Measurements from ENCODE around the gene PIP4P1.
"Not testable (repeated sequence)": the region's sequence is repeated elsewhere in the genome, so short reads cannot be mapped to it uniquely, and the experiment has no call there.

Gene PIP4P1

DNA sequence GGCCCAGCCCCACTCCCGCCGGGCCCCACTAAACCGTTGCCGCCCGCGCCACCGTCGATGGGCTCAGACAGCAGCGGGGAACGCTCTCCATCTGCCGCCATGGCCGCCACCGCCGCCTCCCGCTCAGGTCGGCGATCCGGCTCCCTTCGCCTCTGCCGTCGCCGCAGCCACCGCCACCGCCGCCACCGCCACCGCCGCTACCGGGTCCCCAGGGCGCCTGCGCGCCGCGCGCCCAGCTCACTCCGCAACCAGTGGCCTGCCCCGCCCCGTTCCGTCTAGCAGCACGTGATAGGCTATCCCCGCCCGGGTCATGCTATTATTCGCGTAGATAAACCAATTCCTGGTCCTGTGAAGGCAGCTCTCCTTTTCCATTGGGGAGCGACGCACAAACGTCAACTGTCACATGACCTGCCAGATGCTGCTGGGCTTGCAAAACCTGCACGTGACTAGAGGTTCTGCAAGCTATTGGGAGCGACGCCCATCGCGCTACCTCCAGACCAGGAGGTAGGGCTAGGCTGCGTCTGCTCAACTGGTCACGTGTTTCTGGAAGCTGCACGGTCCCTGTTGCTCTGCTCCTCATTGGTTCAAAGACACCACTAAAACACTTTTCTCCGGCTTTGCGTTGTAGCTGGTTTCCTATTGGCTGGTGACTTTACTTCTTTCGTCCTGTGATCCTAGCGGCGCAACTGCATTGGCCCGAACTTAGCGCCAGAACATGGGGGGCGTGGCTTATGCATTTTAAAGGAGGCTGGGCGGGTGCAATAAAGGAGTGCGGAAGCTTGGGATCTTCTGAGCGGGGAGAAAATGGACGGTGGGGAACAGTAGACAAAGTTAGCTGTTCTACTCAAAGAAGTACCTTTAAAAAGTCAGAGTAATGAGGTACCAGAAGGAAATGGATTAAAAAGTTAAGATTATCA, at the start of gene PIP4P1:
TSS of gene PIP4P1 (minus strand) at position 210 of the 917 bp plus-strand sequence. CDS start at position 101, 109 bp downstream.
- DNase-seq, result peak; percentile 100

DNA sequence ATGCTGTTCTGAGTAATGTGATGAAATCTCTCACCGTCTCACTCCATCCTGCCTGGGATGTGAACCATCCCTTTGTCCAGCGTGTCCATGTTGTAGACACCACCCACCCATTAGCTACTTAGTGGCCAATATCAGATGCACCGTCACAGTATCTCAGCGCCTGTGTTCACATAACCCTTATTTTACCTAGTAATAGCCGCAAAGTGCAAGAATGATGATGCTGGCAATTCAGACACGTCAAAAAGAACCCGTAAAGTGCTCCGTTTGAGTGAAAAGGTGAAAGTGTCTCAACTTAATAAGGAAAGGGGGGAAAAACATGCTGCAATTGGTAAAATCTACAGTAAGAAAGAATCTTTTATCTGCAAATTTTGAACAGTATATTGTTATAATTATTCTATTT, 47.1 kb upstream of the PIP4P1 start:
- no peak for DNase-seq

DNA sequence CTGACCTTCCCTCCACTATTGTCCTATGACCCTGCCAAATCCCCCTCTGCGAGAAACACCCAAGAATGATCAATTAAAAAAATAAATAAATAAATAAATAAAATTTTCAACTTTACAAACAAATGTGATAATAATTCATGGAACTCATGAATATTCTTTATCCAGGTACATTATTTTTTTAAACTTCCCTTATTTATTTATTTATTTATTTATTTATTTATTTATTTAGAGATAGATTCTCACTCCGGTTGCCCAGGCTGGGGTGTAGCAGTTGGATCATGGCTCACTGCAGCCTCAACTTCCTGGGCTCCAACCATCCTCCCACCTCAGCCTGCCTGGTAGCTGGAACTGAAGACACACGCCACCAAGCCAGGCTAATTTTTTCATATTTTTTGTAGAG, 46.3 kb upstream of the PIP4P1 start:
- not testable (repeated sequence) for DNase-seq

DNA sequence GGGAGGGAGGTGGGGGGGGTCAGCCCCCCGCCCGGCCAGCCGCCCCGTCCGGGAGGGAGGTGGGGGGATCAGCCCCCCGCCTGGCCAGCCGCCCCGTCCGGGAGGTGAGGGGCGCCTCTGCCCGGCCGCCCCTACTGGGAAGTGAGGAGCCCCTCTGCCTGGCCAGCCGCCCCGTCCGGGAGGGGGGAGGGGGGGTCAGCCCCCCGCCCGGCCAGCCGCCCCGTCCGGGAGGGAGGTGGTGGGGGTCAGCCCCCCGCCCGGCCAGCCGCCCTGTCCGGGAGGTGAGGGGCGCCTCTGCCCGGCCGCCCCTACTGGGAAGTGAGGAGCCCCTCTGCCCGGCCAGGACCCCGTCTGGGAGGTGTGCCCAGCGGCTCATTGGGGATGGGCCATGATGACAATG, 45.5 kb upstream of the PIP4P1 start:
- DNase-seq, result not testable (repeated sequence)

DNA sequence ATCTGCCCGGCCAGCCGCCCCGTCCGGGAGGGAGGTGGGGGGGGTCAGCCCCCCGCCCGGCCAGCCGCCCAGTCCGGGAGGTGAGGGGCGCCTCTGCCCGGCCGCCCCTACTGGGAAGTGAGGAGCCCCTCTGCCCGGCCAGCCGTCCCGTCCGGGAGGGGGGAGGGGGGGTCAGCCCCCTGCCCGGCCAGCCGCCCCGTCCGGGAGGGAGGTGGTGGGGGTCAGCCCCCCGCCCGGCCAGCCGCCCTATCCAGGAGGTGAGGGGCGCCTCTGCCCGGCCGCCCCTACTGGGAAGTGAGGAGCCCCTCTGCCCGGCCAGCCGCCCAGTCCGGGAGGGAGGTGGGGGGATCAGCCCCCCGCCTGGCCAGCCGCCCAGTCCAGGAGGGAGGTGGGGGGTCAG, 45.0 kb upstream of the PIP4P1 start:
- DNase-seq, result not testable (repeated sequence)

DNA sequence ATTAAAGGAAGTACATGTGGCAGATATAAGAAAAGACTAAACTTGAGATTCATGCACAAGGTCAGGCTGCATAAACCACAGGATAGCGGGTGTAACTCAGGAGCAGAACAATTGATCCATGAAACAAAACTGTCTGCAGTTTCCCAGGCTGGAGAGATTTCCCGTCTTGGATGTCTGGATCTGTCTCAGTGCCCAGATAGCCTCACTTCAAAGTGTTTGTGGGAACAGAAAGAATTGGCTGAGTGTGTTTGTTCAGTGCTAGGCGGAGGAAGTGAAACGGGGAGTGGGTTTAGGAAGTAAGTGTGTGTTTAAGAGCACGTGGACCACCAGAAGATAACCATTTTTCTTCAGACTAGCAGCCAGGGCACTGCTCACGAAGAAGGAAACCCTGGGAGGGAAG, 42.7 kb upstream of the PIP4P1 start:
- DNase-seq, result peak; percentile 11

DNA sequence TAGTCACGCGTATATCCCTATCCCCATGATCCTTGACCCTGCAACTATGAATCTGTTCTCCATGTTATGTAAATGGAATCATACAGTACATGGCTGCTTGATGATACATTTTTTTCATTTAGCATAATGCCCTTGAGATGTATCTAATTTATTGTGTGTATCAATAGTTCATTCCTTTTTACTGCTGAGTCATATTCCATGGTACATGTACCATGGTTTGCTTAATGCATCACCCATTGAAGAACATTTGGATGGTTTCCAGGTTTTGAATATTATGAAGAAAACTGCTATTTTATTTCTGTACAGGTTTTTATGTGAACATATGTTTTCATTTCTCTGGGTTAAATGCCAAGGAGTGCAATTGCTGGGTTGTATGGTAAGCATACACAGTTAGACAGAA, 40.1 kb upstream of the PIP4P1 start:
- DNase-seq, result no peak

DNA sequence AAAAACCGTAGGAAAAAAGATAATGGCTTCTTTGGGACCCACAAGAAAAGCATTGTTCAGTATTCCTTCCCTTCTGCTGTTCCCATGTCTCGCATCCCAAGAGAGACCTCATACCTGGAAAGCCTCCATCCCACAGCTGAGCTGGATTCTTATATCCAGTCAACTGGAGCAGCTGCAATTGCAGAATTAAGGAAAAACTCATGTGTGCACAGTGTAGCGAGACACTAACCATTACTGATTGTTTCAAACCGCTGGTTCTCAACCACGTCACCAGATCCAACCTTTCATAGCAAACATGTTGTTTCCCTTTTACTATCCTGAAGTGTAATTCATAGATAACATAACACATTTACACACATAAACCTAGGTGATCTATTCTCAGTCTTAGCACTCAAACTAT, 38.6 kb upstream of the PIP4P1 start:
- no peak for DNase-seq

DNA sequence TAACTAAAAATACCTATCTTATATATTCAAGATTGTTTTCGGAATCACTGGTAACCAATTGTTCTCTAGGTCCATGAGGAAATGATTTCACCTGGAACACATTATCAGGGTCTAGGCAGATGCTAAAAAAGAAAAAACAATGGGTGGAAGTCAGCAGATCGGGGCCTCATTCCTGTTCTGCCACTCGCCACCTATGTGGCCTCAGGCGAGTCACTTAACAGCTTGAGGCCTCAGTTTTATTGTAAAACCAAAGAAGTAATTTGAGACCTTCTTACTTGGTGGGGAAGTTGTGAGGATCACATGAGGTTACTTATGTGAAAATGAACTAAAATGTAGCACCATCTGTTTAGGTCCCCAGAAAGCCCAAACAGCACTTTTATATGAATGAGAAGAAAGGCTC, 37.9 kb upstream of the PIP4P1 start:
- no peak for DNase-seq

DNA sequence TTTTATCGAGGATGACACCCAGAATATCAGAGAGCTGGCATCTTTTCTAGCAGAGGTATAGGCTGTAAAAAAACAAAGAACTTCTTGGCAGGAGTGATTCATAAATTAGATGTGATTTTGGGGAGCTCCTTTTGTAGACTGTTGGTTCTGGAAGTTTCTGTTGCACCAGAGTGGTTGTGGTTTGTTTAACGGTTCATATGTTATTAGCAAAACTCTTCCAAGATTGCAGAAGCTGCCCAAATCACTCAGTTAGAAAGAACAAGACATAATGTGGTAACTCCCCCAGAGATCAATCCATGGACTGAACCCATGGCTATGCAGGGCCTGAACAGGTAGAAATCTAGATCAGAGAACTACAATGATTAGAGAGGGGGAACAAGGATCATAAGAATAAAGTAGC, 37.4 kb upstream of the PIP4P1 start:
- DNase-seq, result no peak

DNA sequence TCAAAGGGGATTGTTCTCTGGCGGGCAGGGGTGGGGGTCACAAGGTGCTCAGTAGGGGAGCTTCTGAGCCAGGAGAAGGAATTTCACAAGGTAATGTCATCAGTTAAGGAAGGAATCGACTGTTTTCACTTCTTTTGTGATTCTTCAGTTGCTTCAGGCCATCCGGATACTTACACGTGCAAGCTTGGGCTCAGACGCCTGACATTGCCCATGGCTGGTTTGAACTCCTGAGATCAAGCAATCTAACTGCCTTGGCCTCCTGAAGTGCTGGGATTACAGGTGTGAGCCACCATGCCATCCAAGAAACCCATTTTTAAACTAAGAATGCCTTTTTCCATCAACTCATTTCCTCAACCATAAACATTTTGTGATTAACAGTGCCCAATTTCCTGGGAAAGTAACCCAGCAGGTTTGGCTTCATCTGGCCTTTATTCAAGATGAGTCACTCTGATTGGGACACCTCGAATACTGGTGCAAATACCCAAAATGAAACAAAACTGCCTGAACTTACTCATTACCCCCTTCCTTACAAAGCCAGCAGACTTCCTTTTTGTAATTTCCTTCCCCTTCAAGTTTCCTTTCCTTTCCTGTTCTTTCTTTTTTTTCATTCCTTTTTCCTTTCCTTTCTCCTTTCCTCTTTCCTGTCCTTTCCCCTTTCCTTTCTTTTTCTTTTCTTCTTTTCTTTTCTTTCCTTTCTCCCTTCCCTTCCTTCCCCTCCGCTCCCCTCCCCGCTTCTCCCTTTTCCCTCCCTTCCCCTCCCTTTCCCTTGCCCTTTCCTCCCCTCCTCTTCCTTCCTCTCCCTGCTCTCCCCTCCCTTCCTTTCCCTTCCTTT, 33.9 kb upstream of the PIP4P1 start:
- no peak for DNase-seq

DNA sequence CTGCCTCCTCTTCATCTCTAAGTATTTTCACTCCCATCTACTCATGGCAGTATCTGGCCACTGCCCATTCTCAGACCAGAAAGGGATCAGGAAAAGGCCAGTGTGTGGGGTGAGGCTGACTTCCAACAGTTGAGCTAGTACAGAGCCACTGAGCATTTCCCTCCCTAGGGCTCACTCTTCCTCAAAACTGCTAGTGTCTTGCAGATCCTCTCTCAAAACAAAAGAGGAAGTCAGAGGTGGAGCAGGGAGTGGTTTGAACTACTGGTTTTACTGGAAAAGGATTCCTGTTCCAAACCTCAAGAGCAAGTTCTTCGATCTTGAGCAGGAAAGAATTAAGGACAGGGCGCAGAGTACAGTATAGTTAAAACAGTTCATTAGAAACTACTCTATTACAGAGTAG, 32.4 kb upstream of the PIP4P1 start:
- DNase-seq, result peak; percentile 56

DNA sequence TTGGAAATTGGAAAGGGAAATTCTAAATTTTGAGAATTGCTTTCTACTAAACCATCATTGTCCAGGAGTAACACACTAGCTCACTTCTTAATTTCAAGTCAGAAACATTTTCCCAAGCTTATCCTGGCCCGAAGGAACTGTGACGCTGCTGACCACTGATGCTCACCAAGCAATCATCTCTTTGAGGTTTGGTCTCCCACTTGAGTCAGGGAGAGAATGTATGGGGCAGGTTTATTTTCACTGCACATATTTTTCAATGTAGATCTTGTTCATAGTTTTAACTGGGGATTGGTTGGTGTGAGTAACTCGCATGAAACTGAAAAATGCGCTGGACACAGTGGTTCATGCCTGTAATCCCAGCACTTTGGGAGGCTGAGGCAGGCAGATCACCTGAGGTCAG, 31.3 kb upstream of the PIP4P1 start:
- no peak for DNase-seq

DNA sequence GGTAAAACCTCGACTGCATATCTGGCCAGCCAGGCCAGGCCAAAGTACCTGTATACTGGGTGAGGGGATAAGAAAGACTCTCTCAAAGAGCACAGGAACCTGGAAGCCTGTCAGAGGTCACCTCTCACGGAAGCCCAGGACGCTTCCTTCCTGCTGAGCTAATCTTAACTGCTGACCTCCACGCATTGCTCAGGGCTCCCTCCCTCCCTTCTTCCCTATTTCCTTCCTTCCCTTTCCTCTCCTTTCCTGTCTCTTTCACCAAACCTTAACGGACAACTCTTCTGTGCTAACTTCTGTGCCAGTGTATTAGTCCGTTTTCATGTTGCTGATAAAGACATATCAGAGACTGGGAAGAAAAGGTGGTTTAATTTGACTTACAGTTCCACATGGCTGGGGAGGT, 29.3 kb upstream of the PIP4P1 start:
- DNase-seq, result no peak

DNA sequence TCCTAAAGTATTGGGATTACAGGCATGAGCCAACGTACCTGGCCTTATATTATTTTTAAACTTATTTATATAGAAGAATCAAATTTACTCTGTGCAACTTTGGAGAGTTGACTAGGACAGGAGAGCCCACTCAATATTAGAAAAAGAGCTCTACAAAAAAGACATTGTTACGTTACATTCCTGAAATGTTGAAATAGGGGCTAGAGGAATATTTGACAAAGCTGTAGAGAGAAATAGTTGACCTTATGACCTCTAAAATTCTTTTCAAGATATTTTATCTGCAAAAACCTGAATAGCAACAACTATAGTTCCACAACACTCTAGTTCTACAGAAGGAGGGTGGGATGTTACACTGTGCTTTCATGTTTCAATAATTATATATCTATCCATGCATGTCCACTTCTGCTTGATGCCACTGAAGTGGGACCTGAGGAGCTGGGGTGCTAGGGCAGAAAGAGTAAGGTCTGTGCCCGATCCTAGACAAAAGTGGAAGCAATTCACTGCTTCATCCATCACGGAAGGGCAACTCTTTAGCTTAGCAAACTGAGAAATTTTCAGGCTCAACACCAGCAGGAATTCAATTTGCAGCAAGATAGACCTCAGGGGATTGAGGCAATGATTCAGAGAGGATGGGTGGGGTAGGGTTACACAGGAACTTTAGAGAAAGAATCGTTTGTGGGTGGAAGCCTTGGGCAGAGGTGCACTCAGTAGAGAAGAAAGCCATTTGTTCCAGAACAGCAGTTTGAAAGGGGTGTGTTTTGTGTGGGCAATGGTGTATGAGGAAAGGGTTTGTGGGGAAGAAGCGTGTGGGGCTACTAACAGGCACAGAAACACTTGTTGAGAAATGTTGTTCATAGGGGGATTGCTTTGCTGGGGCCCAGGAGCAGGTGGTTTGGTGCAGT, 28.1 kb upstream of the PIP4P1 start:
- DNase-seq, result peak; percentile 86

DNA sequence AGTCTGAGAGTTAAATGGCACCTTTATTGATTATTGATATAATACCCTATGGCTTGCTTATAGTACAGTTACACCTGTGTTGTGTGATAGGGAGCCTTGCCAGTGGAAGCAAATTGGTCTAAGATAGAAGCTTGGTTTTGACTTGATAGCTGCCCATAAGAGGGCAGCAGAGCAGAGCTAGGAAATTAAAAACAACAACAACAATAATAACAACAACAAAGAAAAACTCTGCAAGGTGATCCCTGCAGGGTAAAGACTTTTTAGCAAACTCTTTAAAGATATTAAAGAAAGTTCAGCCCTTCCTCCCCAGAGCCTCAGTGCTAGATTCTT, 26.1 kb upstream of the PIP4P1 start:
- no peak for DNase-seq

DNA sequence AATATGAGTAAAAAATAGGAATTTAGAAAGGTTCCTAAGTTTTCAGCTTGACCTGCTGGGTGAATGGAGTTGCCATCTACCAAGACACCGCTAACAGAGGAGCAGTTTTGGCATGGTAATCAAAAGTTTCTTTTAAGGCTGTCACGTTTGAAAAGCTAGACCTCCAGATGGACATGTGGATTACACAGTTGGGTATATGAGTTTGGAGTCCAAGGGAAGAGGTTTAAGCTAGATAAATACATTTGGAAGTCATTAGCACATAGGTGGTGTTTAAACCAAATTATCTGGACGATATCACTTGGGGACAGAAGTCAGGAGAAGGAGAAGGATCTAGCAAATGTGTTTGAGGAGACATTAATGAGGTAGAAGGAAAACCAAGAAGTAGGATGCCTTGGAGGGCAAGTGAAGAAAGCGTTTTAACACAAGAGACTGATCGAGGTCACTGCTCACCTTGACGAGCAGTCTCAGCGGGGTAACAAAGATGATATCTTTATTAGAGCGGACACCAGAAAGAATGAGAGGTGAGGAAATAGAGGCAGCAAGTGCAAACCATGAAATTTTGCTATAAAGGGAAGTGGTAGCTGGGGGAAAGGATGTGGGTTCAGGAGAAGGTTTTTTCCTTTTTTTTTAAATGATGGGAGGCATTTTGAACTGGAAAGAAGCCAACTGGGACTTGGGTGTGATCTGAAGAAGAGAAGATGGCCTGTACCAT, 25.6 kb upstream of the PIP4P1 start:
- DNase-seq, result no peak

DNA sequence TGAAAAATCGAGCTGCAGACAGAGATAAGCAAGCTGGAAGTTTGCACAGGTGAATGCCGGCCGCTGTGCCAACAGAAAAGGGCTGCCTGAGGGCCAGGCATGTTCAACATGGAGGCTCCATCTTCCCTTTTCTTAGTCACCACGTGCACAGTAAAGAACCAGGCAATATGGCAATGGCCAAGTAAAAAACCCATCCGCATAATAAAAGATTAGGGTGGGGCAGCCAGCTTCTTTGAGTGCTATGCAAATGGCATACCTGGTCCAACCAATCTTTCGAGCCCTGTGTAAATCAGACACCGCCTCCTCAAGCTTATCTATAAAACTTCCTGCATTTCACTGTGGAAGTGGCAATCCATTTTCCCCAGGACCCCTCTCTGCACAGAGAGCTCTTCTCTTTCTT, 24.7 kb upstream of the PIP4P1 start:
- DNase-seq, result no peak

DNA sequence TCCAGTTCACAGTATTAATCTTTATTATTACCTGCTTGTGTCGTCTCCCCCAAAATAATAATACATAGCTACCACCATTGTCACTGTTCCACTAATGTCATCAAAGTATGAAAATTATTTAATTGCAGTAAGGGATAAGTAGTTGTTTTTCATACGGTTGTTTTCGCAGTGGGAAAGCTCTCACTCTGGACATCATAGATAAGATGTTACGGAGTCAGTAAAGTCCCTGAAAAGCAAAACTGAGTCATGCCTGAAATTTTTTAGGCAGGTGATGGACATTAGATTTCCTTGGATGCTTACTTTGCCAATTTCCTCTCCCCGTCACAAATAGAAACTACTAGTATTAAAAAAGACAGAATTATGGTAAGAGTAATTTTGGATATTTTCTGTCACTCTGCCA, 21.1 kb upstream of the PIP4P1 start:
- no peak for DNase-seq

DNA sequence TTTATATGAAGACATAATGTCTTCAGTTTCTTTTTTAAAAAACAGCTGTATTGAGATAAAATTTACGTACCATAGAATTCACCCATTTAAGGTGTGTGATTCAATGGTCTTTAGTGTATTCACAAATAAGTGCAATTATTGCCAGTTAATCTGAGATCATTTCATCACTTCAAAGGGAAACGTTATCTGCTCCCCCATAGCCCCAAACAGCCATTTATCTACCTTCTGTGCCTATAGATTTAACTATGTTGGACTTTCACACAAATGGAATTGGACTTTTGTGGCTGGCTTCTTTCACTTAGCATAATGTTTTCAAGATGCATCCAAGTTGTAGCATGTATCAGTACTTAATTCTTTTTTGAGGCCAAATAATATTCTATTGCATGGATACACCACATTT, 17.7 kb upstream of the PIP4P1 start:
- no peak for DNase-seq

DNA sequence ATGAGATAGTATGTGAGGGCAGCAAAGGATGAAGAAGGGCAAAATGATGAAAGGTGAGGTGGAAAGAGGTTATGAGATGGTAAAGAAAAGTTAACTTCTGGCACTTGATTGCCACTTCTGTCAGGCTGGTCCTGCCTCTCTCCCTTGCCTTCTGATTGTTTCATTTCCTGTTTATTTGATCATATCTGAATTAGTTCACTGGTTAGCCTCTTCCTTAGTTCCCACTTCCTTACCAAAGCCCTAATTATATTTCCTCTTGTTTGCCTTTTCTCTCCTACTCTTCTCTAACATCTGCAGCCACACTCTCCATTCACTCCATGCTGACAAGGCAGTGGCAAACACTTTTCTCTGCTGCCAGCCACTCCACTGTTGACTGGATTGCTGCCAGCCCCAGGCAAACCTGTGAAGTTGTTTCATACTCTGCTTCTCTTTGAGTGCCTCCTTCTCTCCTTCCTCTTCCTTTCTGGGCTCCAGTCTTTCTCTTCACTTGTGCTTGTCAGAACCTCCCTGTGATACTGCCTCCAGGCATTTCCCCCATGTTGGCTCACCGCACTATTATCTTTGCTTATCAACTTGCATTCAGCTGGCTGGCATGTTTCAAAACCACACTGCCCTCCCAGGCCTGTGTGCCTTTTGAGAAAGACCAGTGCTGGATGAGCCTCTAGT, 16.1 kb upstream of the PIP4P1 start:
- no peak for DNase-seq

DNA sequence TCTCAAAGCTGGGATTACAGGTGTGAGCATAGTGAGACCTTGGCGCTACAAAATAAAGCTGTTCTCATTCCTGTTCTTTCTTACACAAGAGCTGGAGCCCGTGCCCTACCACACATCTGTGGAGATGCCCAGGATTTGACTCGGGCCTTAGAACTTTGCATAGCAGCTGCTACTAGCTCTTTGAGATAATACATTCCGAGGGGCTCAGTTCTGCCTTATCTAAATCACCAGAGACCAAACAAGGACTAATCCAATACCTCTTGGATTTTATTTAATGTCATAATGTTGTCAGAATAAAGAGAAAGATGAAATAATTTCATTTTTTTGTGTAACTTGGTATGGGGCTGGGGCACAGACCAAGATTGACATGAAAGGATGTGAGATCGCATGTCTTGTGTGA, 15.5 kb upstream of the PIP4P1 start:
- no peak for DNase-seq
